Measurements from ENCODE around the gene CENPS.

DNA sequence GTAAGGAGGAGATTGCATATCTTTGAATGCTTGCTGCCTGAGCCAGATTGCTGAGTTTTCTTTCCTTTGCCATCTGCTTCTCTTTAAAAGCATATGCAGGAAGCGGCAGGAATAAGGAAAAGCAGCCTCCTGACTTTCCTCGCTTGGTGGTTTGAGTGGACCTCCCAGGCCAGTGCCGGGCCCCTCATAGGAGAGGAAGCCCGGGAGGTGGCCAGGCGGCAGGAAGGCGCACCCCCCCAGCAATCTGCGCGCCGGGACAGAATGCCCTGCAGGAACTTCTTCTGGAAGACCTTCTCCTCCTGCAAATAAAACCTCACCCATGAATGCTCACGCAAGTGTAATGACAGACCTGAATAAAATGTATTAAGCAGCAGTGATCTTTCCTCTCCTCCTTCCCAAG, 21.1 kb downstream of the CENPS start:
- TF ChIP-seq, protein P1, sequence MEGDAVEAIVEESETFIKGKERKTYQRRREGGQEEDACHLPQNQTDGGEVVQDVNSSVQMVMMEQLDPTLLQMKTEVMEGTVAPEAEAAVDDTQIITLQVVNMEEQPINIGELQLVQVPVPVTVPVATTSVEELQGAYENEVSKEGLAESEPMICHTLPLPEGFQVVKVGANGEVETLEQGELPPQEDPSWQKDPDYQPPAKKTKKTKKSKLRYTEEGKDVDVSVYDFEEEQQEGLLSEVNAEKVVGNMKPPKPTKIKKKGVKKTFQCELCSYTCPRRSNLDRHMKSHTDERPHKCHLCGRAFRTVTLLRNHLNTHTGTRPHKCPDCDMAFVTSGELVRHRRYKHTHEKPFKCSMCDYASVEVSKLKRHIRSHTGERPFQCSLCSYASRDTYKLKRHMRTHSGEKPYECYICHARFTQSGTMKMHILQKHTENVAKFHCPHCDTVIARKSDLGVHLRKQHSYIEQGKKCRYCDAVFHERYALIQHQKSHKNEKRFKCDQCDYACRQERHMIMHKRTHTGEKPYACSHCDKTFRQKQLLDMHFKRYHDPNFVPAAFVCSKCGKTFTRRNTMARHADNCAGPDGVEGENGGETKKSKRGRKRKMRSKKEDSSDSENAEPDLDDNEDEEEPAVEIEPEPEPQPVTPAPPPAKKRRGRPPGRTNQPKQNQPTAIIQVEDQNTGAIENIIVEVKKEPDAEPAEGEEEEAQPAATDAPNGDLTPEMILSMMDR (IDR thresholded peaks at IDR 0.05): no peak
- no peak for TF ChIP-seq POLR2A (IDR thresholded peaks at IDR 0.05)

Data from tibial nerve (tissue), 3 donors.